Ishikawa (cell line): ENCODE data around the gene RNF141.

Experiments used
- CEBPB ChIP-seq: IDR thresholded peaks from 2 replicates; pipeline ENCODE4 v1.6.1; 2012
- CREB1 ChIP-seq: IDR thresholded peaks from 2 replicates; pipeline ENCODE4 v1.6.1; 2012; ENCODE audit warnings: low read depth
- EGR1 ChIP-seq: IDR thresholded peaks from 2 replicates; pipeline ENCODE4 v1.6.1; 2012
- EP300 ChIP-seq: IDR thresholded peaks from 2 replicates; pipeline ENCODE4 v1.6.1; 2012; ENCODE audit warnings: borderline replicate concordance
- FOXM1 ChIP-seq: IDR thresholded peaks from 2 replicates; pipeline ENCODE4 v1.6.1; 2012; ENCODE audit warnings: low read depth, borderline replicate concordance
- NFIC ChIP-seq: IDR thresholded peaks from 2 replicates; pipeline ENCODE4 v1.6.1; 2012
- RAD21 ChIP-seq: IDR thresholded peaks from 2 replicates; pipeline ENCODE4 v1.6.1; 2012; ENCODE audit warnings: low read depth
- TAF1 ChIP-seq: IDR thresholded peaks from 2 replicates; pipeline ENCODE4 v1.6.1; 2012; ENCODE audit warnings: low read depth, mild to moderate bottlenecking
- TCF12 ChIP-seq: IDR thresholded peaks from 2 replicates; pipeline ENCODE4 v1.6.1; 2012; ENCODE audit warnings: low read depth
- TEAD4 ChIP-seq: IDR thresholded peaks from 2 replicates; pipeline ENCODE4 v1.6.1; 2012
- YY1 ChIP-seq: IDR thresholded peaks from 2 replicates; pipeline ENCODE4 v1.6.1; 2012; ENCODE audit warnings: low read depth
- ZBTB7A ChIP-seq: IDR thresholded peaks from 2 replicates; pipeline ENCODE4 v1.6.1; 2012; ENCODE audit warnings: low read depth
- TF ChIP-seq, protein P1 (sequence below): IDR thresholded peaks from 2 replicates; pipeline ENCODE4 v1.6.1; 2012; ENCODE audit warnings: low read depth, mild to moderate bottlenecking
- TF ChIP-seq, protein P2 (sequence below): IDR thresholded peaks from 2 replicates; pipeline ENCODE4 v1.6.1; 2012
- TF ChIP-seq, protein P3 (sequence below): IDR thresholded peaks from 2 replicates; pipeline ENCODE4 v1.6.1; 2012

RNF141 gene

DNA sequence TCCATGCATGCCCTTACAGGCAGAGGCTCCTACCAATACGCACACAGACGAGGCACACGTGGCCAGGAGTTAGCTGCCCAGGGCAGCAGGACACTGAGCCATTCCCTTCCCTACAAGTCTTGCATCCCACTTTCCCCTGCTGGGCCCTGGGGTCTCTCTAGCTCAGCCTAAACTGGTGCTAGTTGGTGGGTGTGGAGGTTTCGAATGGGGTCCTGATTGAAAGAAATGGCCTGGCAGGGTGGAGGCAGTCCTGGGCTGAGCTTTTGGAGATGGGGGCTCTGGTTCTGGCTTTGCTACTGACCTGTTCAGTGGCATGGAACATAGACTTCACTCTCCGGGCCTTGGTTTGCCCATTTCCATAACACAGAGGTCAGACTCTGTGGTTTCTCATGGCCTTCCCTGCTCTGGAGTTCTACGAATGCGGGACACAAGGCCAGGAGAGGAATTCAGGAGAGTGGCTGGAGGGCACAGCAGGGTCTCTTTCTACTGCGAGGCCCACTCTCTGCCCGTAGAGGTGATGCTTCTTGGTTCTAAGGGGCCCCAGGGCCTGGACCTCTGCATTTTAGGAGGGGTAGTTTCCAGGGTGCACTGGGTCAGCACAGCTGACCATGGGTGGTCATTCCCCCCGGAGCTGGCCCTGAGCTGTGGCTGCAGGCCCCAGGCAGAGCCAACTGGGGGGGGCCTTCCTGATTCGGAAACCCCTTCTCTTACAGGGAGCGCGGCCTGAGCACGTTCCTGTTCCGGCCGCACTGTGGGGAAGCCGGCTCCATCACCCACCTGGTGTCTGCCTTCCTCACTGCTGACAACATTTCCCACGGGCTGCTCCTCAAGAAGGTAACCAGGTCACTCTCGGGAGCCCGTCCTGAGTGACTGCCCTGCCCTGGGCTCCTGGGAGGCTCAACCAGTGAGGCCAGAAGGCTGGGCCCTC is 40.0 kb downstream of the RNF141 start:
- TF ChIP-seq YY1 (no peak), TEAD4 (no peak), FOXM1 (no peak), CEBPB (no peak), ZBTB7A (no peak), CREB1 (no peak), NFIC (no peak), RAD21 (no peak), EGR1 (no peak), TAF1 (no peak), TCF12 (no peak), EP300 (no peak)
- TF ChIP-seq, protein P1, sequence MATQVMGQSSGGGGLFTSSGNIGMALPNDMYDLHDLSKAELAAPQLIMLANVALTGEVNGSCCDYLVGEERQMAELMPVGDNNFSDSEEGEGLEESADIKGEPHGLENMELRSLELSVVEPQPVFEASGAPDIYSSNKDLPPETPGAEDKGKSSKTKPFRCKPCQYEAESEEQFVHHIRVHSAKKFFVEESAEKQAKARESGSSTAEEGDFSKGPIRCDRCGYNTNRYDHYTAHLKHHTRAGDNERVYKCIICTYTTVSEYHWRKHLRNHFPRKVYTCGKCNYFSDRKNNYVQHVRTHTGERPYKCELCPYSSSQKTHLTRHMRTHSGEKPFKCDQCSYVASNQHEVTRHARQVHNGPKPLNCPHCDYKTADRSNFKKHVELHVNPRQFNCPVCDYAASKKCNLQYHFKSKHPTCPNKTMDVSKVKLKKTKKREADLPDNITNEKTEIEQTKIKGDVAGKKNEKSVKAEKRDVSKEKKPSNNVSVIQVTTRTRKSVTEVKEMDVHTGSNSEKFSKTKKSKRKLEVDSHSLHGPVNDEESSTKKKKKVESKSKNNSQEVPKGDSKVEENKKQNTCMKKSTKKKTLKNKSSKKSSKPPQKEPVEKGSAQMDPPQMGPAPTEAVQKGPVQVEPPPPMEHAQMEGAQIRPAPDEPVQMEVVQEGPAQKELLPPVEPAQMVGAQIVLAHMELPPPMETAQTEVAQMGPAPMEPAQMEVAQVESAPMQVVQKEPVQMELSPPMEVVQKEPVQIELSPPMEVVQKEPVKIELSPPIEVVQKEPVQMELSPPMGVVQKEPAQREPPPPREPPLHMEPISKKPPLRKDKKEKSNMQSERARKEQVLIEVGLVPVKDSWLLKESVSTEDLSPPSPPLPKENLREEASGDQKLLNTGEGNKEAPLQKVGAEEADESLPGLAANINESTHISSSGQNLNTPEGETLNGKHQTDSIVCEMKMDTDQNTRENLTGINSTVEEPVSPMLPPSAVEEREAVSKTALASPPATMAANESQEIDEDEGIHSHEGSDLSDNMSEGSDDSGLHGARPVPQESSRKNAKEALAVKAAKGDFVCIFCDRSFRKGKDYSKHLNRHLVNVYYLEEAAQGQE: no peak
- TF ChIP-seq, protein P2, sequence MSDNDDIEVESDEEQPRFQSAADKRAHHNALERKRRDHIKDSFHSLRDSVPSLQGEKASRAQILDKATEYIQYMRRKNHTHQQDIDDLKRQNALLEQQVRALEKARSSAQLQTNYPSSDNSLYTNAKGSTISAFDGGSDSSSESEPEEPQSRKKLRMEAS: no peak
- TF ChIP-seq, protein P3, sequence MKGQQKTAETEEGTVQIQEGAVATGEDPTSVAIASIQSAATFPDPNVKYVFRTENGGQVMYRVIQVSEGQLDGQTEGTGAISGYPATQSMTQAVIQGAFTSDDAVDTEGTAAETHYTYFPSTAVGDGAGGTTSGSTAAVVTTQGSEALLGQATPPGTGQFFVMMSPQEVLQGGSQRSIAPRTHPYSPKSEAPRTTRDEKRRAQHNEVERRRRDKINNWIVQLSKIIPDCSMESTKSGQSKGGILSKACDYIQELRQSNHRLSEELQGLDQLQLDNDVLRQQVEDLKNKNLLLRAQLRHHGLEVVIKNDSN: no peak

DNA sequence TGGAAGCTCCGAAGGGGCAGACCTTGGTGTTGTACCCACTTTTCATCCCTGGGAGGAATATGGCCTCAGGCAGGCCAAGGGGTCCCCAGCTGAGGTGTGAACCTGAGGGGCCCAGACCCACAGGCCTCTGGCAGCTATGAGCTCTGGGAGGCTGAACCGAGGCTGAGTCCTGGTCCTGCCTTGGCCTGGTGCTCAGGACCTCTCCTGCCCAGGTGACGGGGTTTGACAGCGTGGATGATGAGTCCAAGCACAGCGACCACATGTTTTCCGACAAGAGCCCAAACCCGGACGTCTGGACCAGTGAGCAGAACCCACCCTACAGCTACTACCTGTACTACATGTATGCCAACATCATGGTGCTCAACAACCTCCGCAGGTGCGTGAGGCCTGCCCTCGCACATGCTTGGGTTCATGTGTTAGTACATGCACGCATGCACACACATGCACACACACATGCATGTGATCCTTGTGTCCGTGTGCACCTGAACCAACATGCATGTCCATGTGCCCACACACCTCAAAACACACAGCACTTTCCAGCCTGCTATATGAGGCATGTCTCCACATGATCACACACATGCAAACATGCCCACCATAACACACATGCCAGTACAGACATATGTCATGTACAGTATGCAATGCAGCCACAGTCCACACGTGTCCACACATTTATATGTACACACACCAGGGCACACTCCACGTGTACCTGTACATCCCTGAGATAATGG is 40.9 kb downstream of the RNF141 start:
- TF ChIP-seq, protein P2: no peak
- TF ChIP-seq RAD21 (no peak), CREB1 (no peak), CEBPB (no peak), TEAD4 (no peak), EP300 (no peak), EGR1 (no peak), FOXM1 (no peak), NFIC (no peak), YY1 (no peak), TCF12 (no peak)
- TF ChIP-seq, protein P3: no peak
- TF ChIP-seq, protein P1: no peak

DNA sequence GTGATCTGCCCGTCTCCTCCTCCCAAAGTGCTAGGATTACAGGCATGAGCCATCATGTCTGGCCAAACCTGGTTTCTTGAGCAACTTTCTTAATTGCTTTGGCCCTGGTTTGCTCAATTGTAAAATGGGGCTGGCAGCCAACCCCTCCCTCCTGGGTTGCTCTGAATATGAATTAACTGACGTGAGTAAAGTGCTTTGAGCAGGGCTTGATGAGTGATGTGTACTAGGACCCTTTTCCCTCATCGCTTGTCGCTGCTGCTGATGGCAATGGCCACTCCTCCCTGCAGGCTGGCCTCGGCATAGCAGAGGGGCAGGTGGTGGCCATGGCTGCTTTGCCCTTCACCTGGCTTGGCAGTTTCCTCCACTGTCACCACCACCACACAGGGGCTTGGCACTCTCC is 41.5 kb downstream of the RNF141 start:
- TF ChIP-seq TCF12: no peak
- no peak for TF ChIP-seq YY1
- no peak for TF ChIP-seq TEAD4
- TF ChIP-seq, protein P1: no peak
- TF ChIP-seq ZBTB7A: no peak
- TF ChIP-seq, protein P3: no peak
- no peak for TF ChIP-seq FOXM1
- TF ChIP-seq RAD21: no peak
- TF ChIP-seq CREB1: no peak
- TF ChIP-seq TAF1: no peak
- TF ChIP-seq EGR1: no peak
- TF ChIP-seq, protein P2: no peak
- TF ChIP-seq CEBPB: no peak
